HUES48 (cell line): ENCODE results near the gene OR5L1.

Experiments
- H3K27ac ChIP-seq: one replicate; pipeline ENCODE4 v1.7.0; 2013; ENCODE audit warnings: low read depth, low read length, inconsistent platforms
- H3K27me3 ChIP-seq: 2 replicates; pipeline ENCODE4 v1.6.1; 2013; ENCODE audit warnings: mild to moderate bottlenecking, low read length; ENCODE audit not compliant: control insufficient read depth, insufficient read depth
- H3K36me3 ChIP-seq: 2 replicates; pipeline ENCODE4 v1.6.1; 2013; ENCODE audit warnings: low read length; ENCODE audit not compliant: control insufficient read depth, insufficient read depth
- H3K4me1 ChIP-seq: 2 replicates; pipeline ENCODE4 v1.6.1; 2013; ENCODE audit warnings: mild to moderate bottlenecking, low read length; ENCODE audit not compliant: control insufficient read depth, insufficient read depth
- H3K4me3 ChIP-seq: 2 replicates; pipeline ENCODE4 v1.5.1; 2013; ENCODE audit warnings: mild to moderate bottlenecking, low read depth, low read length
- H3K9ac ChIP-seq: 2 replicates; pipeline ENCODE4 v1.6.1; 2013; ENCODE audit warnings: mild to moderate bottlenecking, low read depth, low read length, moderate library complexity
- H3K9me3 ChIP-seq: 2 replicates; pipeline ENCODE4 v1.6.1; 2013; ENCODE audit warnings: low read length; ENCODE audit not compliant: control insufficient read depth, insufficient read depth

The OR5L1 gene

GRCh38 chr11:55811067-55811466, at the start of gene OR5L1:
Gene OR5L1, plus strand, starts transcription at chr11:55811367. Its CDS starts 100 bp downstream, at chr11:55811467.
- Histone ChIP-seq H3K27me3 (no peaks in the 10 kb centered on the region), H3K4me3 (no peak within 1 kb of the TSS), H3K9me3 (peaks cover 90% of the 10 kb centered on the region), H3K4me1 (no peaks in the 10 kb centered on the region), H3K36me3 (no peaks in the 10 kb centered on the region), H3K27ac (no peak within 1 kb of the TSS), H3K9ac (no peak within 1 kb of the TSS)

- Histone ChIP-seq H3K4me1 (no peaks in the 10 kb centered on the region), H3K4me3 (no peak within 1 kb of the TSS), H3K36me3 (no peaks in the 10 kb centered on the region), H3K9ac (no peak within 1 kb of the TSS), H3K9me3 (peaks cover 84% of the 10 kb centered on the region), H3K27ac (no peak within 1 kb of the TSS), H3K27me3 (no peaks in the 10 kb centered on the region)
These were observed 38.0 kb upstream of the OR5L1 start, which contains the start of gene OR5D13 for GRCh38 chr11:55773138-55773537. Gene OR5D13, plus strand, starts transcription at chr11:55773438. Its CDS starts 0 bp downstream, at chr11:55773438.

GRCh38 chr11:55791606-55792005, 19.6 kb upstream of the OR5L1 start:
- Histone ChIP-seq H3K9ac (no peak overlapping the region), H3K4me1 (no peaks in the 10 kb centered on the region), H3K36me3 (no peaks in the 10 kb centered on the region), H3K9me3 (peaks cover 95% of the 10 kb centered on the region), H3K27me3 (no peaks in the 10 kb centered on the region), H3K4me3 (no peak overlapping the region), H3K27ac (no peak overlapping the region)

- H3K27me3 ChIP-seq = no peaks in the 10 kb centered on the region
- H3K9me3 ChIP-seq = peaks cover 94% of the 10 kb centered on the region
- H3K4me3 ChIP-seq = no peak overlapping the region
- H3K36me3 ChIP-seq = no peaks in the 10 kb centered on the region
- no peak overlapping the region for H3K27ac ChIP-seq
- no peaks in the 10 kb centered on the region for H3K4me1 ChIP-seq
- H3K9ac ChIP-seq = no peak overlapping the region
These were observed 17.8 kb upstream of the OR5L1 start for GRCh38 chr11:55793321-55793720.

GRCh38 chr11:55795256-55795655, 15.9 kb upstream of the OR5L1 start, which contains the start of gene OR5D14:
Gene OR5D14, plus strand, starts transcription at chr11:55795556. Its CDS starts 0 bp downstream, at chr11:55795556.
- Histone ChIP-seq H3K4me1 (no peaks in the 10 kb centered on the region), H3K4me3 (no peak within 1 kb of the TSS), H3K9ac (no peak within 1 kb of the TSS), H3K27me3 (no peaks in the 10 kb centered on the region), H3K27ac (no peak within 1 kb of the TSS), H3K9me3 (peaks cover 95% of the 10 kb centered on the region), H3K36me3 (no peaks in the 10 kb centered on the region)

- Histone ChIP-seq H3K4me3 (no peak overlapping the region), H3K27me3 (no peaks in the 10 kb centered on the region), H3K9ac (no peak overlapping the region), H3K9me3 (peaks cover 92% of the 10 kb centered on the region), H3K27ac (no peak overlapping the region), H3K36me3 (no peaks in the 10 kb centered on the region), H3K4me1 (no peaks in the 10 kb centered on the region)
These were observed 4.9 kb upstream of the OR5L1 start for GRCh38 chr11:55806248-55806647.

GRCh38 chr11:55819330-55819729, 8.2 kb downstream of the OR5L1 start, which contains the start of gene OR5D18:
Gene OR5D18, plus strand, starts transcription at chr11:55819630. Its CDS starts 0 bp downstream, at chr11:55819630.
- Histone ChIP-seq H3K9me3 (peaks cover 85% of the 10 kb centered on the region), H3K9ac (no peak within 1 kb of the TSS), H3K27me3 (no peaks in the 10 kb centered on the region), H3K4me1 (no peaks in the 10 kb centered on the region), H3K36me3 (no peaks in the 10 kb centered on the region), H3K27ac (no peak within 1 kb of the TSS), H3K4me3 (no peak within 1 kb of the TSS)

GRCh38 chr11:55826919-55827318, 15.8 kb downstream of the OR5L1 start, which contains the start of gene OR5L2:
Gene OR5L2, plus strand, starts transcription at chr11:55827219. Its CDS starts 0 bp downstream, at chr11:55827219.
- Histone ChIP-seq H3K27me3 (no peaks in the 10 kb centered on the region), H3K9me3 (peaks cover 95% of the 10 kb centered on the region), H3K4me1 (no peaks in the 10 kb centered on the region), H3K4me3 (no peak within 1 kb of the TSS), H3K36me3 (no peaks in the 10 kb centered on the region), H3K9ac (no peak within 1 kb of the TSS), H3K27ac (no peak within 1 kb of the TSS)

GRCh38 chr11:55838452-55838851, 27.3 kb downstream of the OR5L1 start, which contains the start of gene OR5D16:
Gene OR5D16, plus strand, starts transcription at chr11:55838752. Its CDS starts 0 bp downstream, at chr11:55838752.
- no peaks in the 10 kb centered on the region for H3K27me3 ChIP-seq
- H3K36me3 ChIP-seq = no peaks in the 10 kb centered on the region
- no peak within 1 kb of the TSS for H3K9ac ChIP-seq
- H3K4me3 ChIP-seq = no peak within 1 kb of the TSS
- peaks cover 76% of the 10 kb centered on the region for H3K9me3 ChIP-seq
- no peaks in the 10 kb centered on the region for H3K4me1 ChIP-seq
- H3K27ac ChIP-seq = no peak within 1 kb of the TSS

- Histone ChIP-seq H3K4me1 (no peaks in the 10 kb centered on the region), H3K27ac (no peak overlapping the region), H3K4me3 (no peak overlapping the region; the same call in 1 of the 2 replicates), H3K36me3 (no peaks in the 10 kb centered on the region), H3K27me3 (no peaks in the 10 kb centered on the region), H3K9ac (no peak overlapping the region), H3K9me3 (peaks cover 79% of the 10 kb centered on the region)
These were observed 36.3 kb downstream of the OR5L1 start for GRCh38 chr11:55847453-55847852.

GRCh38 chr11:55849037-55849436, 37.9 kb downstream of the OR5L1 start:
- no peaks in the 10 kb centered on the region for H3K27me3 ChIP-seq
- H3K9me3 ChIP-seq = peaks cover 88% of the 10 kb centered on the region
- no peak overlapping the region for H3K27ac ChIP-seq
- H3K36me3 ChIP-seq = no peaks in the 10 kb centered on the region
- no peak overlapping the region for H3K4me3 ChIP-seq
- no peak overlapping the region for H3K9ac ChIP-seq
- H3K4me1 ChIP-seq = no peaks in the 10 kb centered on the region
